GM19438 (cell line): ENCODE measurements around the gene CES2.
"Not testable (repeated sequence)": the region's sequence is repeated elsewhere in the genome, so short reads cannot be mapped to it uniquely, and the experiment has no call there.

ENCODE experiments used
- ATAC-seq: cut with Tn5 transposase; IDR thresholded peaks from one replicate; pipeline ENCODE4 v1.9.1; 2021; ENCODE audit warnings: low read depth; ENCODE audit not compliant: unreplicated experiment

Gene CES2

GRCh38 chr16:66935314-66936011 lies at the start of gene CES2:
TSS of gene CES2 (plus strand) at chr16:66935516. CDS start at chr16:66935636, 120 bp downstream.
- no peak for ATAC-seq

DNA sequence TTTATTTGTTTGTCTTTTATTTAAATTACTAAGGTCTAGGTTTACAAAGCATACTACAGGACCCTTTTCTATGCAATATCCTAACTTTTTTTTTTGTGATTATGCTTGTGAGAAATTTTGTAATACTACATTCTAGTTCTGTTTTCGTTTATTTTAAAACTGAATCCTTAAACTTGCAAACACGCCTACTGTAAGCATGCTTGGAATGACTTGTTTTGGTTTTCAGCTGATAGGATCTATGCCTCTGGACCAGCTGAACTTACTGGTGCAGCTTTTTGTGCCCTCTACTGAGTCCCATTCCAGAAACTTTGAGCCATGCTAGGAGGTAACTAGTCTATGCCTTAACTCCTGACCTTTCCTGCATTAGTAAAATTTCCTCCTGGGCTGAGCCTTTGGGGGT lies 49.0 kb upstream of the CES2 start:
- ATAC-seq, result no peak

- ATAC-seq, result no peak
Measured at GRCh38 chr16:66886914-66887313, 48.4 kb upstream of the CES2 start.

GRCh38 chr16:66888647-66889615 lies 46.4 kb upstream of the CES2 start:
- ATAC-seq, result no peak

DNA sequence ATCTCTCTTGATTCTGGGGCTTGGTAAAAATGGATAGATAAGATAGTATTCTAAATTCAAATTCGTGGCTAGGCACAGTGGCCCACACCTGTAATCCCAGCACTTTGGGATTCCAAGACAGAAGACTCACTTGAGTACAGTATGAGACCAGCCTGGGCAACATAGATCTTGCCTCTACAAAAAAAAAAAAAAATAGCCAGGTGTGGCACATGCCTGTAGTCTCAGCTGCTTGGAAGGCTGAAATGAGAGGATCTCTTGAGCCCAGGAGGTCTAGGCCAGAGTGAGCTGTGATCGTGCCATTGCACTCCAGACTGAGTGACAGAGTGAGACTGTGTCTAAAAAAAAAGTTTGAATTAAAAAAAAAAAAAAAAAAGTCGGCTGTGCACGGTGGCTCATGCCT lies 45.7 kb upstream of the CES2 start:
- no peak for ATAC-seq

- ATAC-seq, result no peak
Measured at GRCh38 chr16:66890799-66891198, 44.5 kb upstream of the CES2 start.

GRCh38 chr16:66891360-66891759 lies 44.0 kb upstream of the CES2 start:
- no peak for ATAC-seq

GRCh38 chr16:66891797-66892196 lies 43.5 kb upstream of the CES2 start:
- no peak for ATAC-seq

- no peak for ATAC-seq
Measured at GRCh38 chr16:66894055-66894454, 41.3 kb upstream of the CES2 start.

GRCh38 chr16:66894948-66895688 lies 40.2 kb upstream of the CES2 start:
- ATAC-seq, result no peak

- no peak for ATAC-seq
Measured at GRCh38 chr16:66895689-66895979, 39.7 kb upstream of the CES2 start.

GRCh38 chr16:66895999-66896398 lies 39.3 kb upstream of the CES2 start:
- ATAC-seq, result no peak

- not testable (repeated sequence) for ATAC-seq
Measured at GRCh38 chr16:66896682-66897081, 38.6 kb upstream of the CES2 start.

DNA sequence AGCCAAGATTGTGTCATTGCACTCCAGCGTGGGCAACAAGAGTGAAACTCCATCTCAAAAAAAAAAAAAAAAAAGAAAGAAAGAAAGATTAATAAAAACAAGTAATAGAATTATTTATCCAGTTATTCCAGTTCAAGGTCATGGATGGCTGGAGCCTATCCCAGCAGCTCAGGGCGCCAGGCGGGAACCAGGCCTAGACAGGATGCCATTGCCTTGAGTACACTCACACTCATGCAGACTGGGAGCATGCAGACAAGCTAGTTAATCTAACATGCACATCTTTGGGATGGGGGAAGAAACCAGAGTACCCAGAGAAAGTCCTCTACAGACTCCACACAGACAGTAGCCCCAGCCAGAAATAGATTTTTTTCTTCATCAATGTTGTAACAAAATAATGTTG lies 37.1 kb upstream of the CES2 start:
- ATAC-seq, result no peak

DNA sequence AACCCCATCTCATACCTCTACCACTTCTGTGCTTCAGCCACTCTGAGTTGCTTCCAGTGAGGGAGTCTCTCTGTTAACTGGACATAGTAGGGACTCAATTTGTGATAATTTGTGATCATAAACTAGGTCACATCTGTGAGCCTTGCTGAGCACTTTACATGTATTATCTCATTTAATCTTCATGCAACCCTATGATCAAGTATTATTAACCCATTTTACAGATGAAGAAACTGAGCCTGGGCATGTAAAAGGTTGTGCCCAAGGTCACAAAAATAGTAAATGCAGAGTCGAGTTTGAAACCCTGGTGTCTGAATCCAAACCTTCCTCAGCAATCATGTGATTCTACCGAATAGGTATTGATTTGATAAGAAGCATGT lies 36.4 kb upstream of the CES2 start:
- no peak for ATAC-seq

GRCh38 chr16:66899310-66899944 lies 35.9 kb upstream of the CES2 start:
- ATAC-seq, result no peak

- no peak for ATAC-seq
Measured at GRCh38 chr16:66899945-66900710, 35.2 kb upstream of the CES2 start.

DNA sequence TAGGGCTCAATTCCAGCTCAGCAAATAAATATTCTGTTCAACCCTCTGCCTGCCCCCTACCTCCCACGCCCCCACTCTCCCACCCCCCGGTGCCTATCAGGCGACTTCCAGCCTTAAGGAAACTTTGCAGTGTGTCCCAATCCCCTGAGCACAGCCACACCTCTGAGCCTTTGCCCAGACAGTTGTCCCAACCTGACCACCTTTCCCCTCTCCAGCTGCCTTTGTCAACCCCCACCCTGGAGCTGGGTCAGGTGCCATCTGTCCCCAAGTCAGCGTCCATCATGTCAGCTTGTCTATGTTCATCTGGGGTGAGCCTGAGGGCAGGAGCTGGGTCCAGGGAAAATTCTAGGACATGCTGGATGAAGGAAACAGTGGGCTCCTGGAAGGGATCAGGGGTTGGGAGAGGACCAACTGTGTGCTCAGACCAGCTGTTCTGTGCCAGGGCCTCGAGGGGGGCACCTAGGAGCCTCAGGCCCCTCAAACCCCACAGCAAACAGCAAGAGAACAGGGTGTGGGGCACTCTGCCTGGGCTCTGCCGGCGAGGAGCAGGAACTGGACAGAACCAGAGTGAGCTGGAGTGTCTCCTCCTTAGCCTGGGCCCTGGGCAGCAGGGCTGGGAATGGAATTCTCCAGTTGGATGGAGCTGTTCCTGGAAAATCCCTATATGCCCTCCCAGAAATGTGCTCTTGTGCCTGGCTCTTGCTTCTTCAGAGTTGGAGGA lies 34.4 kb upstream of the CES2 start:
- ATAC-seq, result no peak

DNA sequence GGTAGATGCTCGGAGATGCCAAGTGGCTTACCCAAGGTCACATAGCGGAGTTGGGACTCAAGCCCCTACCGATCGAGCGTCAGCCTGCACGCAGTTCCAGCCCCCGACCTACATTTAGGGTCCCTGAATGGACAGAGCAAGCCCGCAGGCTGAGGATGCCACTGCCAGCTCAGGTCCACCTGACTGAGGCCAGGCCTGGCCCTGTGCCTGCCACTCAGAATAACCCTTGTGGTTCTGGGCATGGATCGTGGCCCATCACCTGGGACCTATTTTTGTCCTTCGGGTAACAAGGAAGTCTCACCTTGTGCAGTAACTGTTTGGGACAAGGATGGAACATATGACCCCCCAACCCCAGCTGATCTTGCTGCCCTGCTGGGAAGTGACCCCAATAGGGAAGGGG lies 33.7 kb upstream of the CES2 start:
- ATAC-seq, result no peak
